ENCODE results near the gene UBE2S. TPM values are rescaled to one million over a fixed set of nuclear protein-coding genes. Genes with fewer than 3 reads are reported as not detected.
A peak's percentile ranks its signal among the peaks of the same experiment; 100 is the strongest.
"Not testable (repeated sequence)": the region's sequence is repeated elsewhere in the genome, so short reads cannot be mapped to it uniquely, and the experiment has no call there.

UBE2S gene
- 53.4 and 53.6 TPM in 2 replicates for total RNA-seq

DNA sequence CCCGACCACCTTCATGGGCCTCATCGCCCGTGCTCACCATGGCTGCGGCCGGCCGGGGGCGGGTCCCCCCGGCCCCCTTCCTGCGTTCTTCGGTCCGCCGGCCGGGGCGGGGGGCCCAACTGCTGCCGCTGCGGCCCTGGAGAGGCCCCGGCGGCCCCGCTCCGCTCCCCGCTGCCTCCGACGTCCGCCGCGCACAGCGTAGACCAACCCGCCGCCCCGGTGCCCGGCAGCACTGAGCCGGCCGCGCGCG, at the start of gene UBE2S:
TSS of gene UBE2S (minus strand) at position 239 of the 250 bp plus-strand sequence. CDS start at position 40, 199 bp downstream.
- not testable (repeated sequence) for H3K27me3 ChIP-seq (ENCODE audit: control insufficient read depth, insufficient read depth, low read length); H3K36me3 ChIP-seq (ENCODE audit: control insufficient read depth, insufficient read depth, low read length); DNase-seq (ENCODE audit: low read depth)
- peak within 1 kb of the TSS; percentile 92 for H3K4me3 ChIP-seq (ENCODE audit: low read depth, low read length)

DNA sequence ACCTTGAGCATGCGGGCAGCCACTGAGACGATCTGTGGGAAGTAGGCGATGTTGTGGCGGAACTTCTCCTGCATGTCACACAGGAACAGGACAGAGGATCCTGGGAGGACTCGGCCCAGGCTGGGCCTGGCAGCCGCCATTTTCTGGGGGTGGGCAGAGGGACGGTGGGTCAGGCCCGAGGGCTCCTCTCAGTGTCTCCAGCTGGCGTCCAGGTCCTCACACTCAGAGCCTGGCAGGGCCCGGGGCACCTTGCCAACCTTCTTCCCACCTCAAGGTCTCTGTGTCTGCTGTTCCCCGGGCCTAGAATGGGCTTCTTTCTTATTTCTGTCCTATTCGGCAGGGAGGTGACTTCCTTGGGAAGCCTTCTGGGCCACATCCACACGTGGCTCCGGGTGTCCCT, 48.8 kb upstream of the UBE2S start:
- DNase-seq (ENCODE audit: low read depth), result no peak
- H3K4me3 ChIP-seq (ENCODE audit: low read depth, low read length), result no peak overlapping the region
- TF ChIP-seq, protein P1, sequence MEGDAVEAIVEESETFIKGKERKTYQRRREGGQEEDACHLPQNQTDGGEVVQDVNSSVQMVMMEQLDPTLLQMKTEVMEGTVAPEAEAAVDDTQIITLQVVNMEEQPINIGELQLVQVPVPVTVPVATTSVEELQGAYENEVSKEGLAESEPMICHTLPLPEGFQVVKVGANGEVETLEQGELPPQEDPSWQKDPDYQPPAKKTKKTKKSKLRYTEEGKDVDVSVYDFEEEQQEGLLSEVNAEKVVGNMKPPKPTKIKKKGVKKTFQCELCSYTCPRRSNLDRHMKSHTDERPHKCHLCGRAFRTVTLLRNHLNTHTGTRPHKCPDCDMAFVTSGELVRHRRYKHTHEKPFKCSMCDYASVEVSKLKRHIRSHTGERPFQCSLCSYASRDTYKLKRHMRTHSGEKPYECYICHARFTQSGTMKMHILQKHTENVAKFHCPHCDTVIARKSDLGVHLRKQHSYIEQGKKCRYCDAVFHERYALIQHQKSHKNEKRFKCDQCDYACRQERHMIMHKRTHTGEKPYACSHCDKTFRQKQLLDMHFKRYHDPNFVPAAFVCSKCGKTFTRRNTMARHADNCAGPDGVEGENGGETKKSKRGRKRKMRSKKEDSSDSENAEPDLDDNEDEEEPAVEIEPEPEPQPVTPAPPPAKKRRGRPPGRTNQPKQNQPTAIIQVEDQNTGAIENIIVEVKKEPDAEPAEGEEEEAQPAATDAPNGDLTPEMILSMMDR (IDR thresholded peaks at IDR 0.05; ENCODE audit: insufficient read depth, low read length, poor library complexity, severe bottlenecking), result no peak

DNA sequence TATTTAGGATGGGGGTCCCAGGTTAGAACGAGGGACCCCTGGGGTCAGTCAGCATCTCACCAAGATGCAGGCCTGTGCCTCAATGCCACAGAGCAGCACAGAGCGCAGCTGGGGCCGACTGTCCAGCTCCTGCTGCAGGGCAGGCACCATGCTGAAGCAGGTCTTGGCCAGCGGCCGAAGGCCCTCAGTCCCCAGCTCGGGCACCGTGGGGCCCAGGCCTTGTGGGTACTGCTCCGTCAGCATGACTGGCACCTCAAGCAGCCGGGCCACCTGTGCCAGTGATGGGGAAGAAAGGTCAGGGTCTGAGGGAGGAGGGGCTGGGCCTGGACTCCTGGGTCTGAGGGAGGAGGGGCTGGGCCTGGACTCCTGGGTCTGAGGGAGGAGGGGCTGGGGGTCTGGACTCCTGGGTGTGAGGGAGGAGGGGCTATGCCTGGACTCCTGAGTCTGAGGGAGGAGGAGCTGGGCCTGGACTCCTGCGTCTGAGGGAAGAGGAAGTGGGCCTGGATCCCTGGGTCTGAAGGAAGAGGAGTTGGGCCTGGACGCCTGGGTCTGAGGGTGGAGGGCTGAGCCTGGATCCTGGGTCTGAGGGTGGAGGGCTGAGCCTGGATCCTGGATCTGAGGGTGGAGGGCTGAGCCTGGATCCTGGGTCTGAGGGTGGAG, 48.1 kb upstream of the UBE2S start:
- Histone ChIP-seq H3K36me3 (ENCODE audit: control insufficient read depth, insufficient read depth, low read length) (no peaks in the 10 kb centered on the region), H3K27me3 (ENCODE audit: control insufficient read depth, insufficient read depth, low read length) (peaks cover 21% of the 10 kb centered on the region), H3K4me3 (ENCODE audit: low read depth, low read length) (no peak overlapping the region)
- no peak for DNase-seq (ENCODE audit: low read depth)
- TF ChIP-seq, protein P1 (IDR thresholded peaks at IDR 0.05; ENCODE audit: insufficient read depth, low read length, poor library complexity, severe bottlenecking), result no peak

More for the DNA sequence above, 48.8 kb upstream of the UBE2S start:
- Histone ChIP-seq H3K27me3 (ENCODE audit: control insufficient read depth, insufficient read depth, low read length) (peaks cover 14% of the 10 kb centered on the region), H3K36me3 (ENCODE audit: control insufficient read depth, insufficient read depth, low read length) (no peaks in the 10 kb centered on the region)

DNA sequence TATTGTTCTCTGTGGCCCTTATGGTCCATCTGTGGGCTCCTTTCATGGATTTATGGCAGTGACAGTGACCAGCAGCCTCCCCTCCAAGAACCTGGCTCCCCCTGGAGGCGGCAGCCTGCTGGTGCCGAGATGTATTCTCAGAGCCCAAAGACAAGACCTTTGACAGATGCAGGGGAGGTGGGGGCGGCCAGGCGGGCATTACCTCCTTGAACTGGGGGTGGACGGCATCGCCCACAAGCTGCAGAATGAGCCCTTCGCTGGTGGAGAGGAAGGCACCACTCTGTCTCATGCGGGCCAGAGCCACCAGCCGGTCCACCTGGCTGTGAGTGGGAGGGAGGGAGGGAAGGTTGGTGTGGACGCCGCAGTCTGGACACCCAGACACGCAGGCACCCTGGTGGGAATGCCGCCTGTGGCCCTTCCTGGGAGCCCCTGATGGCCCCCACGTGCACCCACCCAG, 47.2 kb upstream of the UBE2S start:
- TF ChIP-seq, protein P1 (IDR thresholded peaks at IDR 0.05; ENCODE audit: insufficient read depth, low read length, poor library complexity, severe bottlenecking), result peak; percentile 82
- no peak overlapping the region for H3K4me3 ChIP-seq (ENCODE audit: low read depth, low read length)
- DNase-seq (ENCODE audit: low read depth), result no peak

DNA sequence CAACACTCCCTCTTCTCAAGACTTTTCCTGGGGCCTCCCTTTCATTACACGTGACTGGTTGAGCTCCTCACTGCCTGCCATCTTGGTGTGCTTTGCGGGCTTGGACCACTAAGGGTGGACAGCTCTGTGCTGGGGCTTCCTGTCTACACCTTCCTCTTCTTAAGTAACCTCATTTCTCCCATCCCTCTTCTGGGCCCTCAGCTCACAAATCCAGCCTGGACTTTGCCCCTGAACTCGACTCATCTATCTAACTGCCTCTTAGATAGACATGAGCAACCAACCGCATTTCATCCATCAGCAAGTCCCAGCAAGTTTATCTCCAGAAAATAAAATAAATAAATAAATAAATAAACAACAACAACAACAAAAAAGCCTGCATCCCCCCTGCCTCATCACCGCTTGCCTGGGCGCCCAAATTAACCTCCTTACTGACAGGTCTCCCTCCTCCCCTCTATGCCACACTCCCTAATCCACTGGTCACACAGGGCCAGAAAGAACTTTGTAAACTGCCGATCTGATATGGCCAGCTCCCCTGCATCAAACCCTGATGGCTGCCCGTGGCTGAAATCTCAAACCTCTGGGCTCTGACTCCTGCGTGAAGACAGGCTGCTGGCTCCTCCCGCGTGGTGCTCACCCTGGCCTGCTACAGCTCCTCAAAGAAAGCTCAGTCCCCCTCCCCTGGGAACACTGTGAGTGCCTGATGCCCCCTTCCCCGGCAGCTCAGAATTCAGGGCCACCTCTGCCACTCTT, 46.1 kb upstream of the UBE2S start:
- no peak for DNase-seq (ENCODE audit: low read depth)
- TF ChIP-seq, protein P1 (IDR thresholded peaks at IDR 0.05; ENCODE audit: insufficient read depth, low read length, poor library complexity, severe bottlenecking), result no peak
- no peak overlapping the region for H3K4me3 ChIP-seq (ENCODE audit: low read depth, low read length)
- no peaks in the 10 kb centered on the region for H3K36me3 ChIP-seq (ENCODE audit: control insufficient read depth, insufficient read depth, low read length)
- H3K27me3 ChIP-seq (ENCODE audit: control insufficient read depth, insufficient read depth, low read length), result peaks cover 38% of the 10 kb centered on the region

More for the DNA sequence above, 47.2 kb upstream of the UBE2S start:
- Histone ChIP-seq H3K36me3 (ENCODE audit: control insufficient read depth, insufficient read depth, low read length) (no peaks in the 10 kb centered on the region), H3K27me3 (ENCODE audit: control insufficient read depth, insufficient read depth, low read length) (peaks cover 27% of the 10 kb centered on the region)

DNA sequence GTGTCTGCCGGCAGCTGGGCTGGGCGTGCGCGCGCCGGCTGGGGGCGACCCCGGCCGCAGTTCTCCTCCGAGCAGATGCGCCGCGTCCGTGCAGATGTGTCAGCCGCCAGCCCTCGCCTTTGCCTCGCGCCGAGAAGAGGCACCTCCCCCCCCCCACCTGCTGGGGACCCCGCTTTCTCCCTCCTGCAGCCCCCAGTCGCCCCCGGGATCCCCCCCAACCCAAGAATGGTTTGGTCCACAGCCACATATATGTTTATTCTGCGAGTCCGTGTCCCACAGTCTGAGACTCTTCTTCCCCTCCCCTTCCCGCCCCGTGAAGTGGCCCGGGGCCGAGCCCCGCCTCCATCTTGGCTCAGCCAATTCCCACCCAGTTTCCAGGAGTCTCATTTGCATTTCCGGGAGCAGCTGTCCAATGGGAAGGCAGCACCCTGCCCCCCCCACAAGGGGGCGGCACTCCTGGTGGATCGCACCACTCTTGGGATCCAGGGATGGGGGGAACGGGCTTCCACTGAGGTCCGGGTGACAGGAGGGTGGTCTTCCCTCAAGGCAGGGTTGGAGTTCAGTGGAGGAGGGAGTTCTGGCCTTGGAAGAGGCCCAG, 45.3 kb upstream of the UBE2S start:
- H3K4me3 ChIP-seq (ENCODE audit: low read depth, low read length), result no peak overlapping the region
- no peak for DNase-seq (ENCODE audit: low read depth)
- no peaks in the 10 kb centered on the region for H3K36me3 ChIP-seq (ENCODE audit: control insufficient read depth, insufficient read depth, low read length)
- peaks cover 46% of the 10 kb centered on the region for H3K27me3 ChIP-seq (ENCODE audit: control insufficient read depth, insufficient read depth, low read length)
- TF ChIP-seq, protein P1 (IDR thresholded peaks at IDR 0.05; ENCODE audit: insufficient read depth, low read length, poor library complexity, severe bottlenecking), result peak; percentile 11
